ENCODE data around the gene MIF. TPM values are rescaled to one million over a fixed set of nuclear protein-coding genes. Genes with fewer than 3 reads are reported as not detected.

MIF gene
- 1,655 TPM for polyA plus RNA-seq (2012; ENCODE audit: insufficient read length, low read depth)

- TF ChIP-seq TAF1 (IDR thresholded peaks at IDR 0.05; ENCODE audit: borderline replicate concordance, insufficient read depth, low read length) (peak; percentile 80; the same call in 1 of the 2 replicates), FOXP2 (optimal IDR thresholded peaks at IDR 0.05; ENCODE audit: borderline replicate concordance, extremely low read depth, extremely low read length, insufficient read depth) (peak; percentile 65), POLR2AphosphoS5 (IDR thresholded peaks at IDR 0.05; ENCODE audit: low read depth, low read length) (peak; percentile 86), REST (IDR thresholded peaks at IDR 0.05; ENCODE audit: insufficient read depth in 1 of 2, low read depth in 2 of 2, low read length in 2 of 2) (0 out of 4 replicates have a peak, but pooled peaks of 1 of the 2 experiments have one; percentile 21), SIN3A (IDR thresholded peaks at IDR 0.05; ENCODE audit: borderline replicate concordance, insufficient read depth, low read length) (no peak)
These were observed at the start of gene MIF for GRCh38 chr22:23893945-23894709. Gene MIF (plus strand): TSS chr22:23894383. CDS start chr22:23894475, 92 bp downstream.

GRCh38 chr22:23844739-23845202 is 49.4 kb upstream of the MIF start:
- no peak for TF ChIP-seq REST (IDR thresholded peaks at IDR 0.05; ENCODE audit: insufficient read depth in 1 of 2, low read depth in 2 of 2, low read length in 2 of 2)
- TF ChIP-seq TAF1 (IDR thresholded peaks at IDR 0.05; ENCODE audit: borderline replicate concordance, insufficient read depth, low read length): no peak
- no peak for TF ChIP-seq POLR2AphosphoS5 (IDR thresholded peaks at IDR 0.05; ENCODE audit: low read depth, low read length)
- TF ChIP-seq SIN3A (IDR thresholded peaks at IDR 0.05; ENCODE audit: borderline replicate concordance, insufficient read depth, low read length): no peak

- TF ChIP-seq TAF1 (IDR thresholded peaks at IDR 0.05; ENCODE audit: borderline replicate concordance, insufficient read depth, low read length) (no peak), POLR2AphosphoS5 (IDR thresholded peaks at IDR 0.05; ENCODE audit: low read depth, low read length) (no peak), SIN3A (IDR thresholded peaks at IDR 0.05; ENCODE audit: borderline replicate concordance, insufficient read depth, low read length) (no peak), REST (IDR thresholded peaks at IDR 0.05; ENCODE audit: insufficient read depth in 1 of 2, low read depth in 2 of 2, low read length in 2 of 2) (no peak), FOXP2 (optimal IDR thresholded peaks at IDR 0.05; ENCODE audit: borderline replicate concordance, extremely low read depth, extremely low read length, insufficient read depth) (no peak)
These were observed 48.7 kb upstream of the MIF start for GRCh38 chr22:23845265-23846080.

GRCh38 chr22:23846081-23846469 is 48.1 kb upstream of the MIF start:
- TF ChIP-seq SIN3A (IDR thresholded peaks at IDR 0.05; ENCODE audit: borderline replicate concordance, insufficient read depth, low read length) (no peak), REST (IDR thresholded peaks at IDR 0.05; ENCODE audit: insufficient read depth in 1 of 2, low read depth in 2 of 2, low read length in 2 of 2) (no peak), TAF1 (IDR thresholded peaks at IDR 0.05; ENCODE audit: borderline replicate concordance, insufficient read depth, low read length) (no peak), POLR2AphosphoS5 (IDR thresholded peaks at IDR 0.05; ENCODE audit: low read depth, low read length) (no peak), FOXP2 (optimal IDR thresholded peaks at IDR 0.05; ENCODE audit: borderline replicate concordance, extremely low read depth, extremely low read length, insufficient read depth) (no peak)
